GM18520 (cell line): ENCODE measurements around the gene SORCS2.

Experiments used
- ATAC-seq: cut with Tn5 transposase; IDR thresholded peaks from one replicate; pipeline ENCODE4 v1.9.1; 2021; ENCODE audit not compliant: unreplicated experiment

SORCS2 gene

GRCh38 chr4:7322166-7322991, 130.0 kb downstream of the SORCS2 start:
- no peak for ATAC-seq

- ATAC-seq = no peak
Measured at GRCh38 chr4:7323461-7323871, 131.1 kb downstream of the SORCS2 start.

- ATAC-seq = no peak
Measured at GRCh38 chr4:7323872-7324650, 131.7 kb downstream of the SORCS2 start.

GRCh38 chr4:7324651-7325121, 132.3 kb downstream of the SORCS2 start:
- no peak for ATAC-seq

GRCh38 chr4:7325541-7325940, 133.2 kb downstream of the SORCS2 start:
- no peak for ATAC-seq

- ATAC-seq = no peak
Measured at GRCh38 chr4:7326306-7326692, 134.0 kb downstream of the SORCS2 start.

- no peak for ATAC-seq
Measured at GRCh38 chr4:7326693-7327340, 134.5 kb downstream of the SORCS2 start.

GRCh38 chr4:7327341-7327885, 135.1 kb downstream of the SORCS2 start:
- no peak for ATAC-seq

GRCh38 chr4:7328162-7328912, 136.0 kb downstream of the SORCS2 start:
- no peak for ATAC-seq

GRCh38 chr4:7328913-7329638, 136.7 kb downstream of the SORCS2 start:
- ATAC-seq = no peak

- ATAC-seq = no peak
Measured at GRCh38 chr4:7330031-7330596, 137.8 kb downstream of the SORCS2 start.

GRCh38 chr4:7330811-7331681, 138.7 kb downstream of the SORCS2 start:
- no peak for ATAC-seq

- no peak for ATAC-seq
Measured at GRCh38 chr4:7331682-7332000, 139.3 kb downstream of the SORCS2 start.

GRCh38 chr4:7332216-7333023, 140.1 kb downstream of the SORCS2 start:
- no peak for ATAC-seq

- no peak for ATAC-seq
Measured at GRCh38 chr4:7333024-7333780, 140.9 kb downstream of the SORCS2 start.

- ATAC-seq = no peak
Measured at GRCh38 chr4:7333801-7334421, 141.6 kb downstream of the SORCS2 start.
